Non-pigmented ciliary epithelial cell (primary cell): ENCODE data around the gene MB.
A peak's percentile ranks its signal among the peaks of the same experiment; 100 is the strongest.

Source experiments
- DNase-seq: peaks from one replicate; pipeline ENCODE4 v3.0.0-alpha.2; 2010; ENCODE audit warnings: low read depth

The MB gene

GRCh38 chr22:35593891-35594470 is 23.1 kb downstream of the MB start:
- no peak for DNase-seq

GRCh38 chr22:35593071-35593890 is 23.8 kb downstream of the MB start:
- no peak for DNase-seq

- DNase-seq = no peak
These were observed 24.6 kb downstream of the MB start for GRCh38 chr22:35592418-35592967.

- DNase-seq = no peak
These were observed 25.3 kb downstream of the MB start for GRCh38 chr22:35591714-35592417.

- no peak for DNase-seq
These were observed 26.4 kb downstream of the MB start for GRCh38 chr22:35590634-35591295.

- DNase-seq = no peak
These were observed 27.4 kb downstream of the MB start for GRCh38 chr22:35589756-35590093.

- peak; percentile 59 for DNase-seq
These were observed 27.9 kb downstream of the MB start for GRCh38 chr22:35589071-35589755.

- DNase-seq = no peak
These were observed 29.2 kb downstream of the MB start for GRCh38 chr22:35587896-35588295.

GRCh38 chr22:35587447-35587870 is 29.7 kb downstream of the MB start:
- DNase-seq = no peak

GRCh38 chr22:35586771-35587170 is 30.4 kb downstream of the MB start:
- DNase-seq = no peak

- no peak for DNase-seq
These were observed 34.1 kb downstream of the MB start for GRCh38 chr22:35582861-35583670.

GRCh38 chr22:35582218-35582860 is 34.8 kb downstream of the MB start:
- no peak for DNase-seq

- DNase-seq = no peak
These were observed 36.1 kb downstream of the MB start for GRCh38 chr22:35581023-35581413.

- DNase-seq = no peak
These were observed 36.6 kb downstream of the MB start for GRCh38 chr22:35580351-35581022.

- DNase-seq = no peak
These were observed 38.1 kb downstream of the MB start for GRCh38 chr22:35578836-35579575.

GRCh38 chr22:35577799-35578659 is 39.1 kb downstream of the MB start:
- DNase-seq = no peak

GRCh38 chr22:35576671-35577070 is 40.5 kb downstream of the MB start:
- no peak for DNase-seq

GRCh38 chr22:35575116-35575748 is 41.9 kb downstream of the MB start:
- DNase-seq = no peak
